Dendritic cell treated with granulocyte-macrophage colony-stimulating factor and Interleukin-4, amounts not matched to agents 40 ng/mL and 50 ng/mL, for 4 days (primary cell): ENCODE data around the gene RAET1G.

Experiments
- H3K27ac Mint-ChIP-seq: one replicate; pipeline ENCODE4 v1.8.0; 2022; ENCODE audit warnings: mild to moderate bottlenecking, mixed read lengths
- H3K27me3 Mint-ChIP-seq: one replicate; pipeline ENCODE4 v1.8.0; 2022; ENCODE audit warnings: mild to moderate bottlenecking, mixed read lengths
- H3K36me3 Mint-ChIP-seq: one replicate; pipeline ENCODE4 v1.8.0; 2022; ENCODE audit warnings: low read depth, mixed read lengths
- H3K4me1 Mint-ChIP-seq: one replicate; pipeline ENCODE4 v1.8.0; 2022; ENCODE audit warnings: low read depth, mixed read lengths
- H3K4me3 Mint-ChIP-seq: one replicate; pipeline ENCODE4 v1.8.0; 2022; ENCODE audit warnings: mild to moderate bottlenecking, moderate library complexity, mixed read lengths
- H3K9me3 Mint-ChIP-seq: one replicate; pipeline ENCODE4 v1.8.0; 2022; ENCODE audit warnings: mixed read lengths
- intact Hi-C: fragments of 100-400 bp; cut with micrococcal nuclease; formaldehyde crosslinking; loops from one replicate; pipeline ENCODE4 v1.15.0; 2022

RAET1G gene

DNA sequence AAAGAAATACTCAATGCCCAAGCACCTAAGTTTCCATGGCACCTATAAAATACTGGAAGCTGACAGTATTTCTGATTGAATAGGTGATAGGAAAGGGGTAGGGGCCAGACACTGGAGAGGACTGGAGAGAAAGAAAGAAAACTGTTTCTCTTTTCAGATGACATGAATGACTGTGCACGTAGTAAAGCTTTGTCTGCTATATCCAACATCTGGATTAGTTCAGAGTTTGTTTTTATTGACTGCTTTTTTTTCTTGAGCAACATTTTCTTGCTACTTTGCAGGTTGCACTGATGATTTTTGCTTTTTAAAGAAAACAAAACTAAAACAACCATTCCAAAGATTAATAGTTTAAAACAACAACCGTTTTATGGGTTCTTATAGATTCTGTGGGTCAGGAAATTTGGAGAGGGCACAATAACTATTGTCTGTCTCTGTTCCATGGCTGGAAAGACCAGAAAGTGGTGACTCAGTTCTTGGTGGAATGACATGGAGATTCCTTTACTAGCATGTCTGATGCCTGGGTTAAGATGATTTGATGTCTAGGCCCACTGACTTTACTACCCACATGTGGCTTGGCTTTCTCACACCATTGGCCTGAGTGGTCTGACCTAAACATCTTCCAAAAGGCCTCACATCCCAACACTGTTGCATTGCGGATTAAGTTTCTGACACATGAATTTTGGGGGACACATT lies 46.5 kb downstream of the RAET1G start:
- no peaks in the 10 kb centered on the region for H3K4me1 Mint-ChIP-seq
- H3K9me3 Mint-ChIP-seq, result peaks cover 9% of the 10 kb centered on the region
- no peaks in the 10 kb centered on the region for H3K36me3 Mint-ChIP-seq
- intact Hi-C loops, result no loop called here
- H3K27me3 Mint-ChIP-seq, result peaks cover 24% of the 10 kb centered on the region
- no peak overlapping the region for H3K27ac Mint-ChIP-seq
- H3K4me3 Mint-ChIP-seq, result no peak overlapping the region

DNA sequence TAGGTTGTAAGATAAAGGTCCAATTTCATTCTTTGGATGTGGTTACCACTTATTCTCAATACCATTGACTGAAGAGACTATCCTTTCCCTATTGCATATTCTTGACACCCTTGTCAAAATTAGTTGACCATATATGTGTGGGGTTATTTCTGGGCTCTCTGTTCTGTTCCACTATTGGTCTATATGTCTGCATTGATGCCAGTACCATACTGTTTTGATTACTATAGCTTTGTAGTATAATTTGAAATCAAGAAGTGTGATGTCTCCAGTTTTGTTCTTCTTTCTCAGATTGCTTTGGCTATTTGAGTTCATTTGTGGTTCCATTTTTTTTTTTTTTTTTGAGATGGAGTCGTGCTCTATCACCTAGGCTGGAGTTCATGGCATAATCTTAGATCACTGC lies 50.7 kb downstream of the RAET1G start:
- peaks cover 12% of the 10 kb centered on the region for H3K4me1 Mint-ChIP-seq
- intact Hi-C loops, result no loop called here
- H3K36me3 Mint-ChIP-seq, result no peaks in the 10 kb centered on the region
- H3K27ac Mint-ChIP-seq, result no peak overlapping the region
- H3K9me3 Mint-ChIP-seq, result peaks cover 9% of the 10 kb centered on the region
- H3K27me3 Mint-ChIP-seq, result peaks cover 8% of the 10 kb centered on the region
- no peak overlapping the region for H3K4me3 Mint-ChIP-seq

DNA sequence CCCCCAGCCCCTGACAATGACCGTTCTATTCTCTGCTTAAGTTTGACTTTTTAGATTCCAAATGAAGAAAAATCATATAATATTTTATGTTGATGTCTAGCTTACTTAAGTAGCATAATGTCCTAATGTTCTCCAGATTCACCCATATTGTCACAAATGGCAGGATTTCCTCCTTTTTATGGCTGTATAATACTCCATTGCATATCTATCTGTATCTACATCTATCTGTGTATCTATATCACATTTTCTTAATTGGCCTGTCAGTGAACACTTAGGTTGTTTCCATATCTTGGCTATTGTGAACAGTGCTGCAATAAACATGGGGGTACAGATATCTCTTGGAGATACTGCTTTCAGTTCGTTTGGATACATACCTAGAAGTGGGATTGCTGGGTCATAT lies 51.7 kb downstream of the RAET1G start:
- peaks cover 12% of the 10 kb centered on the region for H3K4me1 Mint-ChIP-seq

DNA sequence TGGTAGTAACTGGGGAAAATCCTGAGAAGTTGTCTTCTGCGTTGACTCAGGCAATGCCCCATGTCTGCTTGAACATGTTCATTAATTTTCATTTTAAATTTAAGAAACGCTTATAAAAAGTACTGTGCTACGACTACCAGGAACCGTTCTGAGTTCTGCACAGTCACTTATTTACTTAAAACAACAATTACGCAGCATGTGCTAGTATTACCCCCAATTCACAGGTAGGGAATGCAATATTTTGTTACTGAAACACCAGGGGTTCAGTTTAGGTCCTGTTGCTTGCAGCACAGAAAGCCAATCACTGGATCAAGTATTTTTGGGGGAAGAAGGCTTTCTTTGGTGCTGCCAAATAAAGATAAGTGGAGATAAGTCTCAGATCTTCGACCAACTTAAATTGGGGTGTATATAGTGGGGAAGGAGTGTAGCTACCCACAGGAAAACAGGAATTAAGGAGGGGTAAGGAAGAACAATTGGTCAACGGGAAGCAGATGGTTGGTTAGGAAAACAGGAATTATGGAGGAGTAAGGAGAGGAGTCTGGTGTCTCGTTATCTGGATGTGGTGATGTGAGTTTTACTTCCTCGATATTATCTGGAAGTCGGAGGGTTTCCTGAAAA lies 53.5 kb downstream of the RAET1G start:
- H3K27ac Mint-ChIP-seq, result no peak overlapping the region
- H3K4me1 Mint-ChIP-seq, result peaks cover 12% of the 10 kb centered on the region
- intact Hi-C loops, result no loop called here

More for the DNA sequence above, 51.7 kb downstream of the RAET1G start:
- Mint-ChIP-seq H3K36me3 (no peaks in the 10 kb centered on the region), H3K9me3 (peaks cover 9% of the 10 kb centered on the region), H3K27ac (no peak overlapping the region), H3K27me3 (peaks cover 7% of the 10 kb centered on the region), H3K4me3 (no peak overlapping the region)
- intact Hi-C loops, result no loop called here

DNA sequence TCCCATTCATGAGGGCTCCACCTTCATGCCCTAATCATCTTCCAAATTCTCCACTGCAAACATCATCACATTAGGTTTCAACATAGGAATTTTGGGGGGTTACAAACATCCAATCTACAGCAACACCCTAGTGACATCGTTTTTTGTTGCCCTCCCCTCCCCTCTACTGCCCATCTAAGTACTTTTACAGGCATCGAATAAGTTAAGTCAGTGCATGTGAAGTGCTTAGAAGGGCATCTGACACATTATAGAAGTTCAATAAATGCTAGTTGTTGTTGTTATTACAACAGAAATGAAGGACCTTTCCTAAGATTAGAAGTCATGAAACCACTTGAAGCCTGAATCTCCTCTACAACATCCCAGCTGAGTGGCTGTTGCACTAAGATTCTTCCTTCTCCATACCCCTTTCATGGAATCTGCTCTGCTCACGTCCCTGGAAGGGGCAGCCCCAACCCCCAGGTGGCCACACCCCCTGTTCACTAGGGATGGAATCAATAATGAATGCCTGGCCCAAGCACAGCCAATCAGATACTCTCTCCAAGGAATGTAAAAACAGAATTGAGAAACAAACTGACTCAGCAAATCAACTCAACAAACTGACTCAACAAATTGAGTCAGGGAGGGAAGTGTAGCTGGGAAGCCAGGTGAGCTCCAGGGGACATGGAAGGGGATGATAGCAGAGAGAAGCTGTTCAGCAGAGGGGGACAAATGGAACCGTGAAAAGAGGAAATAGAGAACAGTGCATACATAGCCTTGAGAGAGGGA lies 54.9 kb downstream of the RAET1G start:
- Mint-ChIP-seq H3K36me3 (no peaks in the 10 kb centered on the region), H3K27ac (no peak overlapping the region), H3K4me3 (no peak overlapping the region), H3K27me3 (peaks cover 4% of the 10 kb centered on the region), H3K9me3 (peaks cover 9% of the 10 kb centered on the region), H3K4me1 (peaks cover 14% of the 10 kb centered on the region)
- intact Hi-C loops, result no loop called here

More for the DNA sequence above, 53.5 kb downstream of the RAET1G start:
- H3K9me3 Mint-ChIP-seq, result peaks cover 9% of the 10 kb centered on the region
- H3K36me3 Mint-ChIP-seq, result no peaks in the 10 kb centered on the region
- H3K4me3 Mint-ChIP-seq, result no peak overlapping the region
- peaks cover 7% of the 10 kb centered on the region for H3K27me3 Mint-ChIP-seq
